Erythroblast (primary cell): ENCODE data around the gene PHACTR2.

Source experiments
- GATA1 ChIP-seq: IDR thresholded peaks from 2 replicates; pipeline ENCODE4 v1.6.1; 2011; ENCODE audit warnings: low read depth, mild to moderate bottlenecking, control low read depth, low read length, moderate library complexity
- POLR2A ChIP-seq: IDR thresholded peaks from 2 replicates; pipeline ENCODE4 v1.6.1; 2011; ENCODE audit warnings: mild to moderate bottlenecking, low read length

DNA sequence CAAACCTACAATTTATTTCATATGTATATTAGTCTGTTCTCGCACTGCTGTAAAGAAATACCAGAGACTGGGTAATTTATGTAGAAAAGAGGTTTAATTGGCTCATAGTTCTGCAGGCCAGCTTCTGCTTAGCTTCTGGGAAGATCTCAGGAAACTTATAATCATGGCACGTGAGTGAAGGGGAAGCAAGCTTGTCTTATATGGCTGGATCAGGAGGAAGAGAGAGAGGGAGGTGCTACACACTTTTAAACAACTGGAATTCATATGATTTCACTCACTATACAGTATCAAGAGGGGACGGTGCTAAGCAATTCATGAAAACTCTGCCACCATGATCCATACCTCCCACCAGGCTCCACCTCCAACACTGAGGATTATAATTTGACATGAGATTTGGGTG, 29.9 kb downstream of the PHACTR2 start:
- TF ChIP-seq POLR2A: no peak
- TF ChIP-seq GATA1: no peak
